ENCODE results near the gene PIP4K2A.
A peak's percentile ranks its signal among the peaks of the same experiment; 100 is the strongest.
"Not testable (repeated sequence)": the region's sequence is repeated elsewhere in the genome, so short reads cannot be mapped to it uniquely, and the experiment has no call there.

Gene PIP4K2A

DNA sequence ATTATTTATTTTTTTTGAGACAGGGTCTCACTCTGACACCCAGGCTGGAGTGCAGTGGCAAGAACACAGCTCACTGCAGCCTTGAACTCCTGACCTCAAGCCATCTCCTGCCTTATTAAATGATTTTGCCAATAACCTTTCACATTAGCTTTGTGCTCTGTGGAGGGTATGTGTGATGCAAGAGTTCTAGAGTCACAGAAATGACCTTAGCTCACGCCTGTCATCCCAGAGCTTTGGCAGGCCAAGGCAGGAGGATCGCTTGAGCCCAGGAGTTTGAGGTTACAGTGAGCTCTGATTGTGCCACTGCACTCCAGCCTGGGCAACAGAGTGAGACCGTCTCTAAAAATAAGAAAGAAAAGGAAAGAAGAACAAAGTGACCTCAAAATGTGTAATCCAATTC is 4.3 kb upstream of the PIP4K2A start:
- FAIRE-seq, result not testable (repeated sequence)

- no peak for FAIRE-seq
Measured at GRCh38 chr10:22717728-22718127, 3.4 kb upstream of the PIP4K2A start.

DNA sequence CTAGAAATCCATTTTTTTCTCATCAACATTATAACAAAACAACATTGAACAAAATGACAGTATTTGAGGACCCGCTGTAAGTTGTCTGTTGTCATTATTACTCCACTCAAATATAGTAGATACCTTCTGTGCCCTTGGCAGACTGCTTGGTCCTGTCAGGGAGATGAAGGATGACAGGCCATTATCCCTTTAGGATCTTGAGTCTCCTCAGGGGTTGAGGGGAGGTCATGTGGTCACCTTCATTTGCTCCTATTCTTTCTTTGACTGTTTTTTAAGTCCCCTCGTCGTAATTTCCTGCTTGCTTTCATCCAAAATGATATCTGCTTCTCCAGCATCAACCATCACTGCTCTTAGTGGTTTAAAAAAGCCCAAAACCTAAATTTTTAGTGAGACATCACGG is 2.6 kb upstream of the PIP4K2A start:
- FAIRE-seq, result no peak

- no peak for FAIRE-seq
Measured at GRCh38 chr10:22715290-22715625, 880 bp upstream of the PIP4K2A start.

DNA sequence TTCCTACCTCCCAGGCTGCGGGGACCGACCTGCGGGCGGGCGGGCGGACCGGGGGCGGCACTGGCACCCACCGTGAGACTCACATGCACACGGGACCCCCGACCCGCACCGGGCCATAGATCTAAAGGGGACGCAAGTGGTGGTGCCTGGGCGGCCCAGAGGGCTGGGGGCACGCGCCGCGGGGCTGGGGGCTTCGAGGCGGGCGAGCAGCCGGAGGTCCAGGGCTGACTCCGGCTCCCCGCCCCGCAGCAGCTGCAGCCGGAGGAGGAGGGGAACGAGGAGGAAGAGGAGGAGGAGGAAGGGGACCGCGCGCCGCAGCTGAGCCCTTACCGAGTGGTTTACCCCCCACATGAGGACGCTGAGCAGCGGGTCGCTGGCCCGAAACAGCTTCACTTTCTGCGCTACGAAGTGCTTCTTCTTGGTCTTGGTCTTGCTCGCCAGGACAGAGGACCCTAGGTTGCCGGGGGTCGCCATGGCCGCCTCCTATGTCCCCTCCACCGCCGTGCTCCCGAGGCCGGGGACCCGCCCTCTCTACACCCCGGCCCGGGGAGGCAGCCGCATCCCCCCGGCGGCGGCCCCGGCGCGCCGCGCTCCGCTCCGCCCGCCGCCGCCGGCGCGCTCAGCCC is 412 bp downstream of the PIP4K2A start:
- no peak for FAIRE-seq

DNA sequence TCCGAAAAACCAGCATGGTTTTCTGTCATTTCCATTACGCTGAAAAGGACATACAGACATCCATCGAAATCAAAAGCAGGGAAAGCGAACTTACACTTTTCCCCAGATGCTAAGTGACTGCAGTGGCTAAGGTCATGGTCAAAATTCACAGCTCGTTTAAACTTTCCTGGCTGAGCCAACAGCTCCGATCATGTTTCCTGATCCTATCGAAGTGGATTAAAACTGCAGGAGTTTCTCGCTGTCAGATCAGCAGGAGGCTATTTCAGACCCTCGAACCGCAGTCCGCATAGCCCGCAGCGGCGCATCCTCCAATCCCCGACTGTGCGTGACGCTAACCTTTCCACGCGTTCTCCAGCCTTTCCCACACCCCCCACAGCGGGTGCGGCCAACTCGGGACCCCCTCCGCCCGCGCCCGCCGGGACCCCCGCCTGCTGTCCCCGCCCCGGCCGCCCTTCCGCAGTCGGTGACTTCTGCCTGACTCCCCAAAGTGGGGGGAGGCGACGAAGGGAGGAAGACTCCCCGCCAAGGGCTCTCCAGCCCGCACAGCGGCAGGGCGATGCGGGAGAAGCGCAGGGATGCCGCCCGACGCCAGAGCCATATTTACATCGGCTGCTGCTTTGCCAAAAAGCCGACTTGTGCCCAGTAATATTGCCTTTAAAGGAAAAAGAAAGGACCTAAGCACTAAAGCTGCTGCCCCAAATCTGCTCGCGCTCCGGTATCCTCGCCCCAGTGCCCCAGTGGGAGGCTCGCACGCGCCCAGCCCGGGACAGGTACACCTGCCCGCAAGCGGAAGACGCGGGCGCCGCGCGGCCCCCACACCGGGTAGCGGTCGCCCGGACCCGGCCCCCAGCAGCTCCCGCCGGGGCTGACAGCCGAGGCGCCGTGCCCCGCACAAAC is 1.2 kb downstream of the PIP4K2A start:
- no peak for FAIRE-seq

- FAIRE-seq, result no peak
Measured at GRCh38 chr10:22712211-22712955, 2.0 kb downstream of the PIP4K2A start.

DNA sequence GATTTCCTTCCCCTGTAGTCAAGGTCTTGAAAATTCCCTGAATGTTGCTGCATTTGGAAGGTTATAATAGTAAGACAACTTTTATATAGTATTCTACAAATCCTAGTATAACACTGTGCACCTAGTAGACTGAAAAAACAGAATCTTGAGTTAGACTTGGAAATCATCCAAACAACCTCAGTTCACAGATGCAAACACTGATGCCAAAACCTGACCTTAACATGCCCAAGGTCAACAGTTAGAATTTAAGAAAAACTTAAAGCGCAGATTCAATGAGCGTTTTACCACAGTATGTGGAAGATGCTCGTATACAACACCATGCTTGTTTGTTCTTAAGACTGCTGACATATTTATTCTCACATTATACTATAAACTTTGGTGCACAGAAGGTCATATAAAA is 3.0 kb downstream of the PIP4K2A start:
- peak; percentile 12 for FAIRE-seq

DNA sequence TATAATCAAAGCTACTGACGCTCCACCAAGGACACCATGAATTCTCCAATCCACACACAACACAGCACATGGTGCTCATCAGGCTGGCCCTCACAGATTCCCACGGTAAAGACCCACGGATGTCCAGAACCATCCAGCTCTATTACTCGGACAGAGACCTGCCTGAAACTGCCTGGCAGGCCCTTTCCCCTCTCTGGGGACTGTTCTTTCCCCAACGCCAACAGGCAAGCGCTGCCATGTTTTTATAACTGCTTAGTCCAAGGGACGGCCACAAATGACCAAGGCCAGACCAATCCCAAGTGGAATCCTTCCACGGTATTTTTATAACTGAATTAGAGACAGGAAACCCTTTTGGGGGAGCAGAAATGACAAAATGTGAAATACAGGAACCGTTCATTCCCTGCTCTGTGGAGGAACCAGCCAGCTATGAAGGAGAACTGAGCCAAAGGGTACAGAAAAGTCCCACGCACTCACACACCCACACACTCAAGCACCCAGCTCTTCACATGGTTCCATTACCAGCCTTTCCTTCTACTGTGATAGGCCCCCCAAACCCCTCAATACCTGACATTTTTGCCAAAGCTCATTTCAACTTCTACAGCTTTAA is 4.1 kb downstream of the PIP4K2A start:
- FAIRE-seq, result no peak

DNA sequence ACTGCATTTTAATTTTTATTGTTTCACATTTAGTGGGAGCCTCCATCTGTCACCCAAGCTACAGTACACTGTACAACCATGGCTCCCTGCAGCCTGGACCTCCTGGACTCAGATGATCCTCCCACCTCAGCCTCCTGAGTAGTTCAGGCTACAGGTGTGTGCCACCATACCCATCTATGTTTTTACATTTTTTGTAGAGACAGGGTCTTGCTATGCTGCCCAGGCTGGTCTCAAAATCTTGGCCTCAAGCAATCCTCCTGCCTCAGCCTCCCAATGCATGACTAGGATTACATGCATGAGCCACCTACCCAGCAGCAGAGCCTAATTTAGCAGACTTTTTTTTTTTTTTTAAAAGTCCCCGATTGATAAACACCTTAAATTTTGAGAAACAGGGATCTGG is 5.6 kb downstream of the PIP4K2A start:
- FAIRE-seq, result no peak

- FAIRE-seq, result no peak
Measured at GRCh38 chr10:22705527-22705926, 8.9 kb downstream of the PIP4K2A start.

DNA sequence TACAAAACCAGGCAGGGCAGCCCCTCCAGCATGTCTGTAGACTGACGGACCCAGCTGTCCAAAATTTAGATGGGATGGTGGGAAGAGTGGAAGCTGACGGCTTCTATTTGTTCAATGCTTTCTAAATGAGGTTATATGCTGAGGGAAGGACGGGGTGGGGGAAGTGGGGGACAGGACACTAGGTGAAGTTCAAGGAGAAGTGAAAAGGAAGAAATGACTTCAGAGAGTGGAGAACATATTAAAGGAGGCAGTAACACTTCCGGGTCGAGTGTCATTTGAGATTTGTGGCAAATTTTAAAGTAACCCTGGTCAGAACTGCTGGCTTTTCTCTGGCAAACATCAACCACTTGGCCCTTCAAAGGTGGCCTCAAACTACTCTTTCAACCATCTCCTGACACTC is 9.4 kb downstream of the PIP4K2A start:
- FAIRE-seq, result no peak

GRCh38 chr10:22704471-22704911 is 9.9 kb downstream of the PIP4K2A start:
- no peak for FAIRE-seq

DNA sequence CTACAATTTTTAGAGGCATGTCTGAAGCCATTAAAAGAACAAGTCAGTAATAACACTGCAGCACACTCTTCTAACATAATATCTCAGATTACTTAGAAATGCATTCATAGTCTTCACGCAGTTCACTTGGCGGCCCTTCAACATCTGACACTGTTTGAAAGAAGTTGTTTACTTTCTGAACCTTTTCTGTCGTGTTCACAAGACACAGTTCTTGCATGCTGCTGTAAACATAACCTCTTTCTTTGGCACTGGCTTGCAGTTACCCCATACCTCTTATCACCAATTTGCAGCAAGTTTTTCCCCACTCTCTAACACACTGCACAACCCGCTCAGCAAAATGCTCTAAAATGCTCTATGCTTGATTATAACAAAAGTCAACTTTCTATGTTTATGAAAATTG is 12.0 kb downstream of the PIP4K2A start:
- no peak for FAIRE-seq

DNA sequence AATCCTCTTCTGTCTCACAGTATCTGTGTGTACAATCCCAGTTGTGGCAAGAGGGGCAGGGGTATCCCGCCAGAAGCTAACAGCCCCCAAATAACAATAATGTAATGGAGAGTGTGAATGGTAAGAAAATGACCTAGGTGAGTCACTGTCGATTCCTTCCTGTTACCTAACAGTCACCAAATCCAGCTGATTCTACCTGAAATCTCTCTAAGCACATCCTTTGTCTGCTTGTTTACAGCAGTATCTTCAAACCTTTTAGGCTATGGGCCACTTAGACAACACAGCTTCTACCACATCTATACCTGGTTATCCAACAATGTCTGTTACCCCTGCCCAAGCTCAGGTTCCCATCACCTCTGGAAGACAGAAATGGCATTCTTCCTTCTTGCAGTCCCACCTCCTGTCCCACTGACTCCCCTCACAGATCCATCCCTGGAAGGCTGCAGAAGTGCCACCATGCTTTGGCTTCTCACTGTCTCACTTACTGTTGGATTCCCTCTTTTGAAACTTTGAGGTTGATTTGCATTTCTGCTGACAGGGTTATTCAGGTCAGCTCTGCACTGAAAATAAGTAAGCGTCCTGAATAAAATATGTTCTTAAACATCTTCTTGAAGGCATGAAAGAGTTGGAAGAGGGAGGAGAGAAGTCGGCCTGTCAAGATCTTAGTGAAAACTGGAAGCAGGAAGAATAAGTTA is 13.1 kb downstream of the PIP4K2A start:
- FAIRE-seq, result no peak

DNA sequence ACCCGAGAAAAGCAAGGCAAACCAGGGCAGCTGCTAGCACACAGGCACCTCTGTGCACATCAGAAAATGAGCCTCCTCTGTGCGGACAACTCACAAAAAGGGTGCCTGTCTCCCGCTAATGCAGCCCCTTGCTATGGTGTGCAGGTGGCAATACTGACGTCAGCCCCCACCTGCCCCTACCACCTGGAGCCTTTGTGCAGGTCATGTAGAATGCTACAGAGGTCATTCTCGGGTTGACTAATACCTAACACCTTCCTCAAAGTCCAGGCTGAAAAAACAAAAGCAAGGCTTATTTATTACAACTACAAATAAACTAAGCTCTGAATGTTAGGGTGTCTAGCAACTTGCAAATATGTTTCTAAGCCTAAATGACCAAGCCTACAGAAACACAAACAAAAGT is 13.9 kb downstream of the PIP4K2A start:
- FAIRE-seq, result no peak

DNA sequence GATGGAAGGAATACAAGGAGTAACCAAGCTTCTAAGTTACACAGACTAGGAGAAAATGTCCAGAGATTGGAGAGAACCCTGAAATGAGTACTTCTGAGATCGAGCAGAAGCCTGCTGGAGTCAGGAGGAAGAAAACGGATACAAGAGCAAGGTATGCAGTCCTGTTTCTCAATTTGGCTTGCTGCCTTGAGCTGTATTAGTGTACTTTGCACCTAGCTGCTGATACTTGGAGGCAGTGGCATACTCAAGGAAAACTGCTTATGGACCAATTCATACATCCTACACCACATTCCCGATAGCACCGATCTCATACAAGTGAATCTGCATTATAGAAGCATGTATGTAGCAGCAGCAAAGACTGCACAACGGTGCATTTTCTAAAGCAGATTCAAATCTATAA is 14.4 kb downstream of the PIP4K2A start:
- FAIRE-seq, result no peak

DNA sequence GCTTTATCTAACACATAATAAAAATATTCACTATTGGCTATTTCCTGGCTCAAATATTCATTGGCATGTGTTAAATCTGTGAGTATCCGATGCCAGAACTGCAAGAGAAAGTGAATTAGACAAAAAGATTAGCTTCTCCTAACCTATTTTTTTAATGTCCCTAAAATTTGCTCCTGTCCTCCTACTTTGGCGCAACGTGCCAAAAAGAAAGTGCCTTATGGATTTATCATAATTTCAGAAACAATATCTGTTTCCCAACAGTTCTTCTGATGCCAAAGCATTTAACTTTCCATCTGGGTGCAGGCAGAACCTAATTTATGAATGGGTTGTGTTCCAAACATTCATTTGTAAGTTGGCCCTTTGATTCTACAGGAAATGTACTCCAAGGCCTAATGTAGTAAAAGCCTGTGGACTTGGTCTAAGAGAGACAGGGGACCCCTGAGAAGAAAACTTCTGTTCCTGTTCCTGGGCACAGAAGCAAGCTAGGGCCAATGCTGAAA is 15.4 kb downstream of the PIP4K2A start:
- FAIRE-seq, result no peak

DNA sequence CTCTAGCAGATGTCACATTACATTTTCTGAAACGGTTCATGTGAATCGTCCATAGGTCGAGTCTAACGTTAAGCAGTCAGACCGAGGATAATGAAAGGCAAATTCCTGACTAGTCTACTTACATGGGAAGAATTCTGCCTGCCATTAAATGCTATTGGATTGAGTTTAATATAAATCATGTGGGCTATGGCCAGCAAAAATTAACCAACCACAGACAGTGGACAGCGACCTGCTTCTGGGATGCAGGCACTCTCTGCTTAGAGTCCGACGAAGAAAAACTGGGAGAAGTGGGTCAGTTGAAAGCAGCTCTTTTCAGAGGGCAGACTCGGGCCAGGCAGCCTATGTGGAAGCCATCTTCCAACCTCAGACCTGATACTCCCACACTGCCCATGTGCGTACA is 16.6 kb downstream of the PIP4K2A start:
- no peak for FAIRE-seq

DNA sequence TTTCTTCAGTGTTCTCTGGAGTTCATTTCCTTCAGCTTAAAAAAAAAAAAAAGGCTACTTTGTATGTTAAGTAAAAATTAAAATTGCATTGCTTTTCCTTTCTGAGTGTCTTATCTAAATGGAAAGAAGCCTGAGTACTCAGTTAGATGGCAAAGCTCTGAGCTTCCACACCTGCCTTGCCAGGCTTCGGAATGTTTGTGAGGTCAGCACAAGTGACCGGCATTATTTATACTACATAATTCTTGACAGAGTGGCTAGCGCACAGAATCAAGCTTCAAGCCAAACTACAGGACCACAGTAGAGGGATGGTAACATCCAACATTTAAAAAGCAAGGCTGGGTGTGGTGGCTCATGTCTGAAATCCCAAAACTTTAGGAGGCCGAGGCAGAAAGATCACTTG is 17.3 kb downstream of the PIP4K2A start:
- FAIRE-seq, result no peak

- FAIRE-seq, result no peak
Measured at GRCh38 chr10:22693860-22694259, 20.5 kb downstream of the PIP4K2A start.

DNA sequence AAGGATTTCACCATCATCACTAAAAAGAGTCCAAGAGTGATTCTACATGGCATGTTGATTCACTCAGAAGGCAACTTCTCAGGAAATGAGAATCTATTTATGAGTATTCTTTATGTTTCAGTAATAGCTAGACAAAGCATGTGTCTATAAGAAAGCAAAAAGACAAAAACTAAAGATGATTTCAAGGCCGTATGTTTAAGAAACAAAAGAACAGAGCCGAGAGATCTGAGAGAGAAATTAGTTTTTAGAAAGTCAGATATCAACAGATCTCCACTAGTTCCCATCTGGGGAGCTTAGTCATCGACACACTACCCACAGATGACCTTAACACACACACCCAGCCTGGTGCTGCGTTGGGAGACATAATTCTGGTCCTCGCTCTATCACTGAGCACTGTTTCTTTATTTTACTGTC is 21.0 kb downstream of the PIP4K2A start:
- FAIRE-seq, result no peak

Measured in endometrium (tissue), 2 donors.